AG04450 (cell line): ENCODE results near the gene ARID4B. TPM values are rescaled to one million over a fixed set of nuclear protein-coding genes. Genes with fewer than 3 reads are reported as not detected.
"Not testable (repeated sequence)": the region's sequence is repeated elsewhere in the genome, so short reads cannot be mapped to it uniquely, and the experiment has no call there.

Experiments
- CTCF ChIA-PET: fragments of 300-600, 350-600 bp; formaldehyde crosslinking; extraction: SDS; loops from one replicate; lab custom pipeline; 2022; ENCODE audit warnings: antibody characterized with exemption, inconsistent platforms; lab: Charles Lee
- POLR2A ChIA-PET: fragments of 350-600 bp; formaldehyde crosslinking; extraction: SDS; loops from one replicate; lab custom pipeline; 2021; ENCODE audit warnings: antibody characterized with exemption, inconsistent platforms; lab: Yijun Ruan, JAX
- DNase-seq: peaks from one replicate; pipeline ENCODE4 v3.0.0-alpha.2; 2011; ENCODE audit warnings: low read depth, low spot score
- H3K27ac ChIP-seq: one replicate; pipeline ENCODE4 v1.5.1; 2012; ENCODE audit warnings: low read depth, low read length, control low read depth
- H3K27me3 ChIP-seq: one replicate; pipeline ENCODE4 v1.6.0; 2012; ENCODE audit warnings: low read length; ENCODE audit not compliant: control insufficient read depth, insufficient read depth
- H3K4me3 ChIP-seq: 2 replicates; pipeline ENCODE4 v1.5.1; 2011; ENCODE audit warnings: mild to moderate bottlenecking, low read depth, low read length, control low read depth
- H3K9me3 ChIP-seq: 2 replicates; pipeline ENCODE4 v1.5.1; 2012; ENCODE audit warnings: low read length; ENCODE audit not compliant: control insufficient read depth, insufficient read depth
- polyA plus RNA-seq: library from polyadenylated mRNA; depleted of rRNA; stranded (reverse); fragments of >200 nt; gene quantifications from 2 replicates; pipeline ENCODE4 v1.2.3, GENCODE V29; 2011
- TF ChIP-seq, protein P1 (sequence below): IDR thresholded peaks from 2 replicates; pipeline ENCODE4 v1.5.1; 2011; ENCODE audit warnings: low read depth, low read length, control low read depth, inconsistent platforms

The ARID4B gene
- polyA plus RNA-seq, 1 experiment = 15.6 TPM

DNA sequence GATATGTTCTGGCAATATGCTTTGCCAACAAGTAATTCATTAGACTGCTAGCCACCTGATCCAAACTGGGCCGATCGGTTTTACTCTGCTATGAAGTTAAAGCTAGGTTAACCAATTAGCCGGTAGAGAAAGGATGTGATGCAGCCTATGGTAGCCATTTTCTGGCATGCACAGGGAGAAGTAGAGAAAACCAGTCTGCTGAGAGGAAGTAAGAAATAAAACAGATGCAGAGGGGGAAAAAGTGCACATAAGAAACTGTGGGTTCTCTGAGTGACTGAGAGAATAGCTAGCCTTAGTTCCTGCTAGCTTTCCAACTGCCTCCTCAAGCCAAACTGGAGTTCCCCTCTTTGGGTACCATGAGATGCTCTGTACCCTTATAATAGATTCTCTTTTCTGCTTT lies 52.8 kb downstream of the ARID4B start:
- Histone ChIP-seq H3K27ac (no peak overlapping the region), H3K4me3 (no peak overlapping the region), H3K27me3 (no peaks in the 10 kb centered on the region), H3K9me3 (no peaks in the 10 kb centered on the region)
- CTCF ChIA-PET = interaction anchor here (0.9 to 1.4 kb wide), 4 partner anchors 19 to 142 kb away, joined by 3 to 4 read pairs (median 4); no protein-coding TSS in a partner anchor
- POLR2A ChIA-PET = no interaction called here
- DNase-seq = no peak
- TF ChIP-seq, protein P1, sequence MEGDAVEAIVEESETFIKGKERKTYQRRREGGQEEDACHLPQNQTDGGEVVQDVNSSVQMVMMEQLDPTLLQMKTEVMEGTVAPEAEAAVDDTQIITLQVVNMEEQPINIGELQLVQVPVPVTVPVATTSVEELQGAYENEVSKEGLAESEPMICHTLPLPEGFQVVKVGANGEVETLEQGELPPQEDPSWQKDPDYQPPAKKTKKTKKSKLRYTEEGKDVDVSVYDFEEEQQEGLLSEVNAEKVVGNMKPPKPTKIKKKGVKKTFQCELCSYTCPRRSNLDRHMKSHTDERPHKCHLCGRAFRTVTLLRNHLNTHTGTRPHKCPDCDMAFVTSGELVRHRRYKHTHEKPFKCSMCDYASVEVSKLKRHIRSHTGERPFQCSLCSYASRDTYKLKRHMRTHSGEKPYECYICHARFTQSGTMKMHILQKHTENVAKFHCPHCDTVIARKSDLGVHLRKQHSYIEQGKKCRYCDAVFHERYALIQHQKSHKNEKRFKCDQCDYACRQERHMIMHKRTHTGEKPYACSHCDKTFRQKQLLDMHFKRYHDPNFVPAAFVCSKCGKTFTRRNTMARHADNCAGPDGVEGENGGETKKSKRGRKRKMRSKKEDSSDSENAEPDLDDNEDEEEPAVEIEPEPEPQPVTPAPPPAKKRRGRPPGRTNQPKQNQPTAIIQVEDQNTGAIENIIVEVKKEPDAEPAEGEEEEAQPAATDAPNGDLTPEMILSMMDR = no peak

GRCh38 chr1:235272851-235273250 lies 55.1 kb downstream of the ARID4B start:
- TF ChIP-seq, protein P1 = no peak
- no peaks in the 10 kb centered on the region for H3K27me3 ChIP-seq
- CTCF ChIA-PET = interaction anchor here (0.8 to 6.1 kb wide), 2 partner anchors 12 to 143 kb away, joined by 3 to 26 read pairs; no protein-coding TSS in a partner anchor
- POLR2A ChIA-PET = no interaction called here
- no peaks in the 10 kb centered on the region for H3K9me3 ChIP-seq
- DNase-seq = no peak
- H3K27ac ChIP-seq = no peak overlapping the region
- no peak overlapping the region for H3K4me3 ChIP-seq

GRCh38 chr1:235270625-235271024 lies 57.4 kb downstream of the ARID4B start:
- H3K27ac ChIP-seq = no peak overlapping the region
- no peaks in the 10 kb centered on the region for H3K27me3 ChIP-seq
- H3K9me3 ChIP-seq = no peaks in the 10 kb centered on the region
- no peak for DNase-seq
- ChIA-PET POLR2A (no interaction called here), CTCF (interaction anchor here (6.1 kb wide), 1 partner anchor 146 kb away, joined by 26 read pairs; no protein-coding TSS in a partner anchor)
- H3K4me3 ChIP-seq = no peak overlapping the region
- TF ChIP-seq, protein P1 = 0 out of 2 replicates have a peak, but pooled peaks have one; percentile 18

DNA sequence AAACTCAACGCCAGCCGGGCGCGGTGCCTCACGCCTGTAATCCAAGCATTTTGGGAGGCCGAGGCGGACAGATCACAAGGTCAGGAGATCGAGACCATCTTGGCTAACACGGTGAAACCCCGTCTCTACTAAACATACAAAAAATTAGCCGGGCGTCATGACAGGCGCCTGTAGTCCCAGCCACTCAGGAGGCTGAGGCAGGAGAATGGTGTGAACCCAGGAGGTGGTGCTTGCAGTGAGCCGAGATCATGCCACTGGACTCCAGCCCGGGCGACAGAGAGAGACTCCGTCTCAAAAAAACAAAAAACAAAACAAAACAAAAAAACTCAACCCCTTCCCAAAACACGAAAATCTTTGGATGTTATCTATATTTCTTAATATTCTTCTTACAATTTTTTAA lies 58.0 kb downstream of the ARID4B start:
- DNase-seq, H3K27ac ChIP-seq, H3K27me3 ChIP-seq, H3K4me3 ChIP-seq, H3K9me3 ChIP-seq, POLR2A ChIA-PET: not testable (repeated sequence)
- CTCF ChIA-PET = interaction anchor here (6.1 kb wide), 1 partner anchor 146 kb away, joined by 26 read pairs; no protein-coding TSS in a partner anchor

DNA sequence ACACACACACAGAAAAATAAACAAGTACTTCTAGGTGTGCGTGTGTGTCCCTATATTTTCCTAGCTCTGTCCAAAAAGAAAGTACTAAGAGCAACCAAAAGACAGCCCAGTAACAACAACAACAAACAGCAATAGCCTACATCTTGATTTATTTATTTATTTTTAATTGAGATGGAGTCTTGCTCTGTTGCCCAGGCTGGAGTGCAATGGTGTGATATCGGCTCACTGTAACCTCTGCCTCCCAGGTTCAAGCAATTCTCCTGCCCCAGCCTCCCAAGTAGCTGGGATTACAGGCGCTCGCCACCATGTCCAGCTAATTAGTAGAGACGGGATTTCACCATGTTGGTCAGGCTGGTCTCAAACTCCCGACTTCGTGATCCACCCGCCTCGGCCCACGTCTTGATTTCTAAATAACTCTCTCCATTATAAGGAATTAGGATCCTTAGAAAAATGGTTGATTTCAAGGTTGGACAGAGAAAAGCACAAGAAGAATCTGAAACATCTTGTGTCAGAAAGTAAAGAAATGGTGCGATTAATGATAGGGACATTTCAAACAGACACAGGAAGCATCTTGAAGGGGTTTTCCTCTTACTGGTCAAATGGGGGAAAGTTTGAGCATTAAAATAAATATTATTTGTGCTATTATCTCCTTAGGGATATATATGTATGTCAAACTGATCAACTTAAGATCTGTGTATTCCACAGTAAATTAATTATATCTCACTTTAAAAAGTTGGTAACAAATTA lies 59.4 kb downstream of the ARID4B start:
- Histone ChIP-seq H3K4me3 (no peak overlapping the region), H3K27me3 (no peaks in the 10 kb centered on the region), H3K27ac (no peak overlapping the region), H3K9me3 (no peaks in the 10 kb centered on the region)
- no peak for DNase-seq
- TF ChIP-seq, protein P1 = no peak
- POLR2A ChIA-PET = no interaction called here
- CTCF ChIA-PET = interaction anchor here (0.5 to 6.1 kb wide), 3 partner anchors 9 to 230 kb away, joined by 3 to 26 read pairs (median 8); no protein-coding TSS in a partner anchor
